NB4 (cell line): Measurements from ENCODE around the gene RBFOX1.

ENCODE experiments used
- DNase-seq: peaks from one replicate; pipeline ENCODE4 v3.0.0; 2010; ENCODE audit warnings: low read depth
- H3K4me3 ChIP-seq: one replicate; pipeline ENCODE4 v1.5.1; 2011; ENCODE audit warnings: mild to moderate bottlenecking, low read depth, low read length, moderate library complexity
- MYC ChIP-seq: IDR thresholded peaks from 2 replicates; pipeline ENCODE4 v1.6.1; 2011; ENCODE audit warnings: low read depth, low read length
- POLR2A ChIP-seq: IDR thresholded peaks from 2 replicates; pipeline ENCODE4 v1.6.1; 2011; ENCODE audit warnings: mild to moderate bottlenecking; ENCODE audit not compliant: insufficient read length; ENCODE audit errors: extremely low read depth
- TF ChIP-seq, protein P1 (sequence below): IDR thresholded peaks from one replicate; pipeline ENCODE4 v1.5.1; 2012; ENCODE audit warnings: low read depth, low read length
- TF ChIP-seq, protein P2 (sequence below): IDR thresholded peaks from 2 replicates; pipeline ENCODE4 v1.6.1; 2011; ENCODE audit warnings: low read depth, low read length

RBFOX1 gene

DNA sequence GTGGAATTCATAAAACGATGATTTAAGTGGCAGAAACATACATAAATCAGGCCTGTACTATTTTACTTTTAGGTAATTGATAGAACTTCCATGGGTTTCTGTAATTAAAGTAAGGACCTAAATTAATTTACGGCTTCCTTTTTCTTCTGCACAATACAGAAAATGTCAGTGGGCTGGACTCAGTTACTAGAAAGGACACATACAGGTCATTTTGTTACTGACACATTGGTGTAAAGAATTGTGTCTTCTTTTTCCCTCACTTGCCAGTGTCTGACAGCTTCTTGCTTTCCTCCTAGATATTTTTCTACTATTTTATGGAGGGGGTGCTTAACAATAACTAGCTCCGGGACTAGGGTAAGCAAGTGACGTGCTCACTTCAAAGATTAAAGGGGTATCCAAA lies 304.8 kb downstream of the RBFOX1 start:
- no peak overlapping the region for H3K4me3 ChIP-seq
- DNase-seq = no peak
- TF ChIP-seq, protein P1, sequence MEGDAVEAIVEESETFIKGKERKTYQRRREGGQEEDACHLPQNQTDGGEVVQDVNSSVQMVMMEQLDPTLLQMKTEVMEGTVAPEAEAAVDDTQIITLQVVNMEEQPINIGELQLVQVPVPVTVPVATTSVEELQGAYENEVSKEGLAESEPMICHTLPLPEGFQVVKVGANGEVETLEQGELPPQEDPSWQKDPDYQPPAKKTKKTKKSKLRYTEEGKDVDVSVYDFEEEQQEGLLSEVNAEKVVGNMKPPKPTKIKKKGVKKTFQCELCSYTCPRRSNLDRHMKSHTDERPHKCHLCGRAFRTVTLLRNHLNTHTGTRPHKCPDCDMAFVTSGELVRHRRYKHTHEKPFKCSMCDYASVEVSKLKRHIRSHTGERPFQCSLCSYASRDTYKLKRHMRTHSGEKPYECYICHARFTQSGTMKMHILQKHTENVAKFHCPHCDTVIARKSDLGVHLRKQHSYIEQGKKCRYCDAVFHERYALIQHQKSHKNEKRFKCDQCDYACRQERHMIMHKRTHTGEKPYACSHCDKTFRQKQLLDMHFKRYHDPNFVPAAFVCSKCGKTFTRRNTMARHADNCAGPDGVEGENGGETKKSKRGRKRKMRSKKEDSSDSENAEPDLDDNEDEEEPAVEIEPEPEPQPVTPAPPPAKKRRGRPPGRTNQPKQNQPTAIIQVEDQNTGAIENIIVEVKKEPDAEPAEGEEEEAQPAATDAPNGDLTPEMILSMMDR = no peak
- TF ChIP-seq, protein P2, sequence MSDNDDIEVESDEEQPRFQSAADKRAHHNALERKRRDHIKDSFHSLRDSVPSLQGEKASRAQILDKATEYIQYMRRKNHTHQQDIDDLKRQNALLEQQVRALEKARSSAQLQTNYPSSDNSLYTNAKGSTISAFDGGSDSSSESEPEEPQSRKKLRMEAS = no peak
- TF ChIP-seq MYC = no peak
- no peak for TF ChIP-seq POLR2A

DNA sequence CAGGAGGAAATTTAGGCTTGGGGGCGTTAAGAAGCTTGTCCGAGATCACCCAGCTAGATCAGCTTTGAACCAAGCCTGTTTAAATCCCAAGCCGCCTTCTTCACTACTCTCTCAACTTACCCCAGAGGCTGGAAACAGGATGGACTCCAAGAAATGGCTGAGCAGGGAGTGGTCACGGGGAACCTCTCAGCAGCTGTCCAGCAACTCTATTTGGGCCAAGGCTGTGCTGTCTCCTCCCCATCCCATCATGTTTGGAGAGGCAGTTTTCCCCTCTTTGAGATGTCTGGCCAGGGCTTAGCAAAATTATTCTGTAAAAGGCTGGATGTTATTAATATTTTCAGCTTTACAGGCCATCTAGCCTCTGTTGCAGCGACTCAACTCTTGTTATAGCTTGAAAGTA lies 305.7 kb downstream of the RBFOX1 start:
- TF ChIP-seq MYC (no peak), POLR2A (no peak)
- TF ChIP-seq, protein P2 = no peak
- TF ChIP-seq, protein P1 = no peak
- DNase-seq = no peak
- H3K4me3 ChIP-seq = no peak overlapping the region

DNA sequence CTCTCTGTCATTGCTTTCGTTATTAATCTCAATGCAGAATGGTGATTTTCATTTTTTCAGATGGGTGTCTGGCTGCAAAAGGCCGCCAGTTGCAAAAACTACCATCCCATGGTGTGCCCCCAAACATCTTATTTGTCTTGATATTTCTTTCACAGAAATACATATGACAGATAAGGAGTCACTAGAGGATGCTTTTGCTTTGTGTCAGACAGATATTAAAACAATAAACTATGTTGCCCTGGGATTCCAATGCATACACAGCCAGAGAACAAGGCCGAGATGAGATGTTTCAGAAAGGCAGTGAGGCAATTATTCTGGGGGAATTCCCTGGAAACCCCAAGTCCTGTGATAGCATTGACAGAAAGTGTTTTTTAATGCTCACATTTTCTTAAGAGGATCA lies 307.7 kb downstream of the RBFOX1 start:
- DNase-seq = no peak
- no peak for TF ChIP-seq MYC
- TF ChIP-seq, protein P1 = no peak
- TF ChIP-seq POLR2A = no peak
- TF ChIP-seq, protein P2 = no peak
- no peak overlapping the region for H3K4me3 ChIP-seq

DNA sequence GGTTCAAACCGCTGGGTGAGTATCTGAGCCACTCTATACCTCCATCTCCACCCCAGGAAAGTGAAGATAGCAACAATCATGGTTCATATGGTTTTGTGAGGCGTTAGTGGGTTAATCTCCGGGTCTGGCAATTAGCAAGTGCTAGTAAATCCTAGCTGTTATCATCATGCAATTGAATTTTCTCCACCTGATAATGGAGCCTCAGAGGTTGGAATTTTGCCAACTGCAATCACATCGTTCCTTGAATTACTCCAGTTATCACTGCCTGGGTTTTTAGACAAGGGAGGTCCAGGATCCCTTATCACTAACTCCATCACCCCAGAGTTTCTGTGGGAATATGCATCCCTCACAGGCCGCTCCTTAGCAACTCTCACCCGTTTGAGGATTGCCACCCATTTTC lies 311.5 kb downstream of the RBFOX1 start:
- TF ChIP-seq MYC = no peak
- TF ChIP-seq, protein P2 = no peak
- TF ChIP-seq, protein P1 = no peak
- no peak for TF ChIP-seq POLR2A
- DNase-seq = no peak
- H3K4me3 ChIP-seq = no peak overlapping the region

DNA sequence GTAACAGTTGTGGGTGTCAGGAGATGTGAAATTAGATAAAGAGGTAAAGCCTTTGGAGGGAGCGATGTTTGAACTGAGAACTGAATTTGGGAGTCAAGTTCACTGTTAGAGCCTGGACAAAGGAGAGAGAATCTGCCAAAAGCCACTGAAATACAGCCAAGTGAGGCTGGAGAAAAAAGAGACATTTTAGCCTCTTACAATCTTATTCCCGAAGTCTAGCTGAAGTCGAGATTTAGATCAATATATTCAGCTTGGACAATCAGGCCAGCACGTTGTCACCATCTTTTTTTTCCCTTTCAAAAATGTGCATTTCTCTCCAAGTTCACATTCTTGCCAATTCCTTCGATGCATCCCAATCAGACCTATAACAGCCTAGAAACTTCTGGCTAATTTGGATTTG lies 312.2 kb downstream of the RBFOX1 start:
- no peak overlapping the region for H3K4me3 ChIP-seq
- no peak for DNase-seq
- TF ChIP-seq, protein P1 = no peak
- TF ChIP-seq, protein P2 = no peak
- no peak for TF ChIP-seq MYC
- TF ChIP-seq POLR2A = no peak
